ENCODE results near the gene CNNM1.

- no peak for TF ChIP-seq CTCF (conservative IDR thresholded peaks at IDR 0.05)
- no peak for TF ChIP-seq EZH2 (IDR thresholded peaks at IDR 0.05; ENCODE audit: low read depth)
Measured at GRCh38 chr10:99280472-99280871, 48.7 kb upstream of the CNNM1 start.
